Spleen (tissue), 11 donors: ENCODE measurements around the gene FN3K. TPM values are rescaled to one million over a fixed set of nuclear protein-coding genes. Genes with fewer than 3 reads are reported as not detected.

Experiments used
- DNase-seq: peaks from one replicate; pipeline ENCODE4 v3.0.0-alpha.2; 2020
- H3K27ac ChIP-seq, 8 donors: fragments of 200-600 bp; sonication (generic) in 7 of 8; 1 replicate in 4 of 8; 2 replicates in 4 of 8; pipeline versions ENCODE4 v1.5.0 to v1.8.0; 2016 to 2021; ENCODE audit warnings: inconsistent platforms in 4 of 8, mild to moderate bottlenecking in 4 of 8, moderate library complexity in 1 of 8
- H3K27me3 ChIP-seq, 7 donors: fragments of 200-600 bp; sonication (generic) in 6 of 7; replicated peaks in 1 of 7; 1 replicate in 4 of 7; 2 replicates in 3 of 7; pipeline versions ENCODE4 v1.5.0 to v1.8.0; 2016 to 2021; ENCODE audit warnings: inconsistent platforms in 3 of 7, mild to moderate bottlenecking in 1 of 7
- H3K36me3 ChIP-seq, 6 donors: fragments of 200-600 bp; sonication (generic) in 5 of 6; 1 replicate in 4 of 6; 2 replicates in 2 of 6; pipeline versions ENCODE4 v1.5.0 to v1.8.0; 2016 to 2021; ENCODE audit warnings: inconsistent platforms in 2 of 6
- H3K4me1 ChIP-seq, 6 donors: fragments of 200-600 bp; sonication (generic) in 5 of 6; 1 replicate in 3 of 6; 2 replicates in 3 of 6; pipeline versions ENCODE4 v1.5.0 to v1.8.0; 2016 to 2021; ENCODE audit warnings: inconsistent platforms in 3 of 6
- H3K4me3 ChIP-seq, 8 donors: fragments of 200-600 bp; sonication (generic) in 7 of 8; 1 replicate in 4 of 8; 2 replicates in 4 of 8; pipeline versions ENCODE4 v1.5.0 to v1.8.0; 2016 to 2021; ENCODE audit warnings: inconsistent platforms in 4 of 8, mild to moderate bottlenecking in 4 of 8, moderate library complexity in 2 of 8
- H3K9me3 ChIP-seq, 8 donors: fragments of 200-600 bp; sonication (generic) in 7 of 8; 1 replicate in 4 of 8; 2 replicates in 4 of 8; pipeline versions ENCODE4 v1.5.0 to v1.8.0; 2016 to 2021; ENCODE audit warnings: inconsistent platforms in 4 of 8
- POLR2A ChIP-seq, 3 donors: fragments of 450-650 bp; IDR thresholded peaks; one replicate each; pipeline ENCODE4 v1.5.1; 2017; ENCODE audit warnings: antibody characterized with exemption in 3 of 3, mild to moderate bottlenecking in 1 of 3
- POLR2AphosphoS5 ChIP-seq, 3 donors: sonication (generic); formaldehyde crosslinking; IDR thresholded peaks; one replicate each; pipeline ENCODE4 v1.5.1; 2017; ENCODE audit warnings: antibody characterized with exemption in 3 of 3
- WGBS, 5 donors: extraction: QIAGEN DNeasy Blood & Tissue Kit in 3 of 5; methylation state at CpG; one replicate each; pipeline versions ENCODE4 v1.1.5 to v1.1.7; 2013 to 2018; 5-methylcytosine and 5-hydroxymethylcytosine counted together
- intact Hi-C: fragments of 100-400 bp; cut with DNase I; formaldehyde crosslinking; loops from one replicate; pipeline ENCODE4 v1.15.0; 2023; ENCODE audit warnings: low total_unique reads
- polyA plus RNA-seq, 3 donors: library from polyadenylated mRNA; stranded (reverse); fragments of 200-250 nt; gene quantifications; one replicate each; pipeline ENCODE4 v1.2.1, GENCODE V29; 2013
- total RNA-seq, 7 donors: library from RNA; depleted of rRNA in 3 of 7; stranded (reverse); fragments of >200 nt in 3 of 7; fragmentation: NEBNext Ultra II Directional in 4 of 7; extraction: Animal tissue kit (Norgen Biotek cat#: 25700) in 4 of 7; gene quantifications; one replicate each; pipeline versions ENCODE4 v1.1.0 to v1.2.1, GENCODE V29; 2016 to 2021
- TF ChIP-seq, protein P1 (sequence below), 11 experiments: fragments of 200-600 bp in 7 of 11; fragments of 450-650 bp in 4 of 11; sonication (generic) in 4 of 11; IDR thresholded peaks in 8 of 11; conservative IDR thresholded peaks in 3 of 11; 1 replicate in 7 of 11; 2 replicates in 4 of 11; pipeline versions ENCODE4 v1.4.0 to v1.8.0; 2016 to 2021; ENCODE audit warnings: antibody characterized with exemption in 11 of 11, inconsistent platforms in 4 of 11, mild to moderate bottlenecking in 1 of 11
- donor health status: healthy with polysubstance abuse.
- donor health status: DM: no; HTN: no; CAD: no; lungs with moderate emphysema.
- donor health status: DM: no; HTN: no; CAD: no.
- donor health status: Bipolar disorder and iron deficiency.
- donor health status: healthy.
- donor health status: DM: no; HTN: no; CAD: no.
- donor health status: DM: yes; HTN: yes; CAD: no.

FN3K gene
- total and polyA plus RNA-seq, 10 donors: 1.4 to 14.1 (median 6.3) TPM

- 7 to 10% (median 8%) methylated on average over 17 to 45 of the region's 45 CpGs for WGBS, 5 donors
- DNase-seq: no peak
- intact Hi-C loops: no loop called here
Measured at GRCh38 chr17:82698974-82699442, 36.4 kb upstream of the FN3K start.

GRCh38 chr17:82699551-82699950 lies 35.9 kb upstream of the FN3K start:
- no peak for DNase-seq
- Histone ChIP-seq H3K36me3 (no peaks in the 10 kb centered on the region), H3K27ac (no peak overlapping the region), H3K4me3 (peak overlapping the region in 5 of 8 donors; percentile 69 to 92 (median 84)), H3K9me3 (peaks cover 0 to 12% (median 7%) of the 10 kb centered on the region in 8 donors), H3K4me1 (peaks cover 10 to 26% (median 22%) of the 10 kb centered on the region in 6 donors), H3K27me3 (peaks cover 0 to 18% (median 3%) of the 10 kb centered on the region in 7 donors)
- no peak for TF ChIP-seq POLR2A (IDR thresholded peaks at IDR 0.05)
- TF ChIP-seq, protein P1, sequence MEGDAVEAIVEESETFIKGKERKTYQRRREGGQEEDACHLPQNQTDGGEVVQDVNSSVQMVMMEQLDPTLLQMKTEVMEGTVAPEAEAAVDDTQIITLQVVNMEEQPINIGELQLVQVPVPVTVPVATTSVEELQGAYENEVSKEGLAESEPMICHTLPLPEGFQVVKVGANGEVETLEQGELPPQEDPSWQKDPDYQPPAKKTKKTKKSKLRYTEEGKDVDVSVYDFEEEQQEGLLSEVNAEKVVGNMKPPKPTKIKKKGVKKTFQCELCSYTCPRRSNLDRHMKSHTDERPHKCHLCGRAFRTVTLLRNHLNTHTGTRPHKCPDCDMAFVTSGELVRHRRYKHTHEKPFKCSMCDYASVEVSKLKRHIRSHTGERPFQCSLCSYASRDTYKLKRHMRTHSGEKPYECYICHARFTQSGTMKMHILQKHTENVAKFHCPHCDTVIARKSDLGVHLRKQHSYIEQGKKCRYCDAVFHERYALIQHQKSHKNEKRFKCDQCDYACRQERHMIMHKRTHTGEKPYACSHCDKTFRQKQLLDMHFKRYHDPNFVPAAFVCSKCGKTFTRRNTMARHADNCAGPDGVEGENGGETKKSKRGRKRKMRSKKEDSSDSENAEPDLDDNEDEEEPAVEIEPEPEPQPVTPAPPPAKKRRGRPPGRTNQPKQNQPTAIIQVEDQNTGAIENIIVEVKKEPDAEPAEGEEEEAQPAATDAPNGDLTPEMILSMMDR (IDR thresholded peaks at IDR 0.05 in 8 of 11, conservative IDR thresholded peaks at IDR 0.05 in 3 of 11): no peak
- no peak for TF ChIP-seq POLR2AphosphoS5 (IDR thresholded peaks at IDR 0.05)
- WGBS, 5 donors: 83 to 88% (median 86%) methylated on average over 13 of the region's 13 CpGs
- intact Hi-C loops: no loop called here

More at GRCh38 chr17:82698974-82699442, 36.4 kb upstream of the FN3K start:
- TF ChIP-seq POLR2A (IDR thresholded peaks at IDR 0.05): no peak
- peak in 2 of 3 donors; percentile 44 to 63 for TF ChIP-seq POLR2AphosphoS5 (IDR thresholded peaks at IDR 0.05)
- Histone ChIP-seq H3K4me1 (peaks cover 10 to 26% (median 22%) of the 10 kb centered on the region in 6 donors), H3K9me3 (peaks cover 0 to 17% (median 13%) of the 10 kb centered on the region in 8 donors), H3K27me3 (peaks cover 0 to 18% (median 3%) of the 10 kb centered on the region in 7 donors), H3K4me3 (peak overlapping the region; percentile 65 to 92 (median 76)), H3K36me3 (no peaks in the 10 kb centered on the region), H3K27ac (peak overlapping the region in 5 of 8 donors; percentile 68 to 76 (median 72))

GRCh38 chr17:82702231-82702927 lies 33.0 kb upstream of the FN3K start:
- WGBS, 5 donors: 68 to 82% (median 75%) methylated on average over 20 of the region's 20 CpGs
- Histone ChIP-seq H3K9me3 (no peaks in the 10 kb centered on the region), H3K27me3 (peaks cover 0 to 9% (median 0%) of the 10 kb centered on the region in 7 donors), H3K4me1 (peaks cover 5 to 19% (median 15%) of the 10 kb centered on the region in 6 donors), H3K27ac (no peak overlapping the region), H3K36me3 (no peaks in the 10 kb centered on the region), H3K4me3 (no peak overlapping the region)
- no peak for TF ChIP-seq POLR2A (IDR thresholded peaks at IDR 0.05)
- TF ChIP-seq, protein P1 (IDR thresholded peaks at IDR 0.05 in 8 of 11, conservative IDR thresholded peaks at IDR 0.05 in 3 of 11): no peak
- no peak for TF ChIP-seq POLR2AphosphoS5 (IDR thresholded peaks at IDR 0.05)
- no peak for DNase-seq
- intact Hi-C loops: no loop called here

DNA sequence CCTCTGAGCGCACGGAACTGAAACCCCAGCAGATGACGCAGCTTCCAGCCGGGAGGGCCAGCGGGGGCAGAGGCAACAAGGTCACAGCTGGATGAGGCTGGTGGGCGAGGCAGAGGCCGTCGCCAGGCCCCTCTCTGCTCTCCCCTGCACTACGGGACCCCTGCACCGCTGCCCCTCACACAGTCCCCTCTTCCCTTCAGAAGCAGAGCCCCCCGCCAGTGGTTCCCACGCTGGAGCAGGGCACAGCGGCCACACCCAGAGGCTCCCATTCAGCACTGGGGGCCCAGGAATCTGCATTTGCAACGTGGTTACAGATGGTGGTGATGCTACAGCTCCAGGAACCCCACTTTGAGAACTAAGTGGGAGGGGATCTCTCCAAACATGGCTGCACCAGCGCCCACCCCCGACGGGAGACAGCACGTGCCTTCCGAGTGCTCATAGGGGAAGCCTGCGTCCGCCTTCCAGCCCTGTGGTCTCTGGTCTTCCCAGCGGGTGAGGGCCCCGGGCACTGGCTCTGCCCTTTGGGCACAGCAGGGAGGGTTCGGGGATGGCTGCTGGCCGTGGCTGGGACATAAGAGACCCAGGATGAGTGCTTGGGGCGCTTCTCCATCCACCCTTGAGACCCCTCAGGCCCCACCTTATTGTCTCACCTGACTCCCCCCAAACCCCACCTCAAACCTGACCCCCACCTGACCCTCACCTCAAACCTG lies 32.2 kb upstream of the FN3K start:
- H3K9me3 ChIP-seq: no peaks in the 10 kb centered on the region
- H3K27ac ChIP-seq: no peak overlapping the region
- no peak for DNase-seq
- no peaks in the 10 kb centered on the region for H3K36me3 ChIP-seq
- peaks cover 0 to 17% (median 11%) of the 10 kb centered on the region in 6 donors for H3K4me1 ChIP-seq
- H3K4me3 ChIP-seq: no peak overlapping the region
- no peak for TF ChIP-seq POLR2A (IDR thresholded peaks at IDR 0.05)
- no peak for TF ChIP-seq POLR2AphosphoS5 (IDR thresholded peaks at IDR 0.05)
- TF ChIP-seq, protein P1 (IDR thresholded peaks at IDR 0.05 in 8 of 11, conservative IDR thresholded peaks at IDR 0.05 in 3 of 11): no peak
- intact Hi-C loops: no loop called here
- 78 to 88% (median 83%) methylated on average over 16 to 26 of the region's 26 CpGs for WGBS, 5 donors
- peaks cover 0 to under 1% (median 0%) of the 10 kb centered on the region in 7 donors for H3K27me3 ChIP-seq
